Breast epithelium (tissue), 3 donors: ENCODE data around the gene PLCG2.

ENCODE experiments used
- CTCF ChIP-seq, 3 donors: fragments of 450-650 bp; IDR thresholded peaks; one replicate each; pipeline ENCODE4 v1.5.1; 2016 to 2017; ENCODE audit warnings: antibody characterized with exemption in 3 of 3, mild to moderate bottlenecking in 3 of 3, moderate library complexity in 3 of 3
- POLR2A ChIP-seq: fragments of 450-650 bp; IDR thresholded peaks from one replicate; pipeline ENCODE4 v1.6.1; 2016; ENCODE audit warnings: antibody characterized with exemption, mild to moderate bottlenecking, moderate library complexity

GRCh38 chr16:82010649-82011048 lies 231.6 kb downstream of the PLCG2 start:
- TF ChIP-seq CTCF (IDR thresholded peaks at IDR 0.05) (no peak), POLR2A (no peak)
